GM23248 (cell line): ENCODE results near the gene PPP5C. TPM values are rescaled to one million over a fixed set of nuclear protein-coding genes. Genes with fewer than 3 reads are reported as not detected.
"Not testable (repeated sequence)": the region's sequence is repeated elsewhere in the genome, so short reads cannot be mapped to it uniquely, and the experiment has no call there.

Experiments used
- DNase-seq: peaks from one replicate; pipeline ENCODE4 v3.0.0-alpha.2; 2015
- H2AFZ ChIP-seq: fragments of 200-600 bp; sonication (generic); 2 replicates; pipeline ENCODE4 v1.6.1; 2016; ENCODE audit warnings: antibody characterized with exemption
- H3F3A ChIP-seq: fragments of 200-600 bp; sonication (generic); 2 replicates; pipeline ENCODE4 v1.6.1; 2016; ENCODE audit warnings: mild to moderate bottlenecking, antibody characterized with exemption, mixed run types; ENCODE audit not compliant: insufficient read depth
- H3K27ac ChIP-seq: fragments of 200-600 bp; sonication (generic); 2 replicates; pipeline ENCODE4 v1.5.1; 2016; ENCODE audit warnings: mild to moderate bottlenecking
- H3K27me3 ChIP-seq: fragments of 200-600 bp; sonication (generic); replicated peaks from 2 replicates; pipeline ENCODE4 v1.6.1; 2016; ENCODE audit warnings: mild to moderate bottlenecking; ENCODE audit not compliant: insufficient read depth
- H3K36me3 ChIP-seq: fragments of 200-600 bp; sonication (generic); 2 replicates; pipeline ENCODE4 v1.6.1; 2016; ENCODE audit warnings: low read depth, mild to moderate bottlenecking
- H3K4me1 ChIP-seq: fragments of 200-600 bp; sonication (generic); 2 replicates; pipeline ENCODE4 v1.6.1; 2016; ENCODE audit warnings: mild to moderate bottlenecking; ENCODE audit not compliant: insufficient read depth
- H3K4me2 ChIP-seq: fragments of 200-600 bp; sonication (generic); one replicate; pipeline ENCODE4 v1.6.1; 2016; ENCODE audit warnings: mild to moderate bottlenecking; ENCODE audit not compliant: unreplicated experiment
- H3K4me3 ChIP-seq: fragments of 200-600 bp; sonication (generic); 2 replicates; pipeline ENCODE4 v1.5.1; 2016; ENCODE audit warnings: mild to moderate bottlenecking
- H3K79me2 ChIP-seq: fragments of 200-600 bp; sonication (generic); 2 replicates; pipeline ENCODE4 v1.6.1; 2016; ENCODE audit warnings: mild to moderate bottlenecking; ENCODE audit not compliant: insufficient read depth
- H3K9ac ChIP-seq: fragments of 200-600 bp; sonication (generic); 2 replicates; pipeline ENCODE4 v1.6.1; 2016; ENCODE audit warnings: mild to moderate bottlenecking
- H3K9me2 ChIP-seq: fragments of 200-600 bp; sonication (generic); 2 replicates; pipeline ENCODE4 v1.6.1; 2016; ENCODE audit warnings: mixed run types, mild to moderate bottlenecking, moderate library complexity; ENCODE audit not compliant: insufficient read depth
- H3K9me3 ChIP-seq: fragments of 200-600 bp; sonication (generic); one replicate; pipeline ENCODE4 v1.6.1; 2017; ENCODE audit warnings: low read depth
- H4K20me1 ChIP-seq: fragments of 200-600 bp; sonication (generic); 2 replicates; pipeline ENCODE4 v1.6.0; 2016; ENCODE audit not compliant: insufficient read depth
- EZH2 ChIP-seq: fragments of 200-600 bp; sonication (generic); IDR thresholded peaks from 2 replicates; pipeline ENCODE4 v1.6.1; 2018; ENCODE audit warnings: antibody characterized with exemption, mild to moderate bottlenecking; ENCODE audit not compliant: insufficient read depth, poor library complexity, severe bottlenecking
- EZH2phosphoT487 ChIP-seq: fragments of 200-600 bp; sonication (generic); IDR thresholded peaks from 2 replicates; pipeline ENCODE4 v1.6.1; 2018; ENCODE audit warnings: antibody characterized with exemption, moderate library complexity, mild to moderate bottlenecking, low read depth; ENCODE audit not compliant: insufficient read depth
- WGBS, 2 experiments: methylation state at CpG; one replicate each; pipeline ENCODE4 v1.1.6; 2015 to 2017; ENCODE audit warnings: low lambda C conversion rate in 2 of 2, low coverage in 1 of 2; ENCODE audit errors: missing lambda C conversion rate in 2 of 2; 5-methylcytosine and 5-hydroxymethylcytosine counted together
- in situ Hi-C: fragments of 300-500 bp; cut with MboI; formaldehyde crosslinking; loops from 2 replicates; pipeline ENCODE4 v1.15.0; 2020
- polyA plus RNA-seq: library from polyadenylated mRNA; unstranded; fragments of >200 nt; fragmentation: Nextera tagmentation; extraction: Ambion mirVana; gene quantifications from 2 replicates; pipeline ENCODE4 v1.2.1, GENCODE V29; 2016
- total RNA-seq: library from RNA; depleted of rRNA; stranded (reverse); fragments of >200 nt; shearing (Covaris generic); gene quantifications from 2 replicates; pipeline ENCODE4 v1.2.3, GENCODE V29; 2014

The PPP5C gene
- total and polyA plus RNA-seq, 2 experiments from 2014 or later, result 47.3 to 60.8 TPM

DNA sequence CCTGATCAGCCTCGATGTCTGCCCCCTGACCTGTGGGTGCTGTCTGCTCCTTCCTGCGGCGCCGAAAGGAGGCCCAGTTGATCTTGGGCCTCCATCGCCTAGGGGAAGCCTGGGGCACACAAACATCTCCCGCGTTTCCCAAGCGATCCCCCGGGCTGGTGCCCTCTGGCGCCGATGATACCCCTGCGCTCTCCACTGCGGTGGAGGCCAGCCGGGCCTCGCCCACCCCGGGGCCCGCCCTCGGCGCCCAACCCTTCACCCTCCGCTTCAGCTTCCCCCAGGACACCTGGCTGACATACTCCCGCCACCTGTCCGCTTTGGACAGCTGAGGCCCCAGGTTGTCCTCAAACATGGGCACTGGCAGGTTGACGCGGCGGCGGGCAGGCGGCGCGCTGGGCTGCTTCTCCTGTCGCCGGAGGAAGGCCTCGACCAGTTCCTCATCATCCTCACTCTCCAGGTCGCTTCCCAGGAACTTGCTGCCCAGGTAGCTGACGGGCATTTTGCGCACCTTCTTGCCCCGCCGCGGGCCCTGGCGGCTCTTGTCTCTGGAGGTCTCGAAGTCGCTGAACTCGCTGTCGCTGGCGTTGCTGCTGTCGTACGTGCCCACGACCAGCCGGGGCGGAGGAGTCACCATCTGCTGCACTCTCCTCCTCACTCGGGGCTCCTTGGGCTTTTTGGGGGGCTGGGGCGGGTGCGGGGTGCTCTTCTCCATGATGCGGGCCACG is 65.2 kb downstream of the PPP5C start:
- peak overlapping the region; percentile 67 for H3K4me3 ChIP-seq
- 11 to 12% methylated on average over 47 to 52 of the region's 54 CpGs for WGBS, 2 experiments
- peak overlapping the region; percentile 26 for H3K4me2 ChIP-seq
- H3K27ac ChIP-seq, result no peak overlapping the region
- no peaks in the 10 kb centered on the region; the same call in 1 of the 2 replicates for H3F3A ChIP-seq
- TF ChIP-seq EZH2, result no peak
- no peak for TF ChIP-seq EZH2phosphoT487
- no peaks in the 10 kb centered on the region for H3K9me2 ChIP-seq
- 0 out of 2 replicates have a peak, but pooled peaks cover 14% of the 10 kb centered on the region for H3K27me3 ChIP-seq
- peak overlapping the region; percentile 65 for H3K9ac ChIP-seq
- peaks cover 14% of the 10 kb centered on the region; the same call in 1 of the 2 replicates for H3K79me2 ChIP-seq
- no peaks in the 10 kb centered on the region for H4K20me1 ChIP-seq
- in situ Hi-C loops, result no loop called here
- peak overlapping the region; percentile 63 for H2AFZ ChIP-seq
- H3K36me3 ChIP-seq, result no peaks in the 10 kb centered on the region
- H3K4me1 ChIP-seq, result peaks cover 6% of the 10 kb centered on the region; the same call in 1 of the 2 replicates
- H3K9me3 ChIP-seq, result no peaks in the 10 kb centered on the region
- DNase-seq, result no peak

DNA sequence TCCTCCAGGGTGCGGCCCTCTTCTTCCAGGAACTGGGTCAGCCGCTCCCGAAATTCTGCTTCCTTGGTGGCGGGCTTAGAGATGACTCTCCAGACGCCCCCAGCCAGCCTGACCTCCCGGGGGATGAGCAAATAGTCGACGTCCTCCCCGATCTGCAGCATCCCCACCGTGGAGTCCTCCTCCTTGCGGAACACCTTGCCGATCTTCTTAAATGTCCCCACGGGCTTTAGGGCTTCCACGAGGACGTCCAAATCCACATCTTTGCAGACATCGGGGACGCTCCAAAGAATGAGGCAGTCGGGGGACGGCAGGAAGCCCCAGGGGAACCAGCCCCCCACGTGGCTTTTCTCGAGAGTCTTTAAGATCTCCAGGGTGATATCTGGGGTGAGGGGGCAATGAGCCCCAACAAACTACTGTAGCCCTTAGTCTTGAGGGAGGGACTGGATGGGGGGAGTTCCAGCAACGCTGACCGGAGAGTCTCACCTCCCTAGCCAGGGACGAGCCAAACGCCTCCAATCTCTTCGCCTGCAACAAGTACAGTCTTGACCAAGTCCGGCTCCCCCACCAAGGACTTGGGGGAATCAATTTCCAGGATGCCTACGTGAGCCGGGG is 65.9 kb downstream of the PPP5C start:
- Histone ChIP-seq H3K4me3 (peak overlapping the region; percentile 67), H3K79me2 (peaks cover 14% of the 10 kb centered on the region; the same call in 1 of the 2 replicates), H3K4me1 (peaks cover 6% of the 10 kb centered on the region; the same call in 1 of the 2 replicates), H4K20me1 (no peaks in the 10 kb centered on the region), H3F3A (no peaks in the 10 kb centered on the region; the same call in 1 of the 2 replicates), H3K9ac (peak overlapping the region; percentile 65), H3K9me2 (no peaks in the 10 kb centered on the region), H3K36me3 (no peaks in the 10 kb centered on the region), H3K27me3 (0 out of 2 replicates have a peak, but pooled peaks cover 11% of the 10 kb centered on the region), H3K27ac (no peak overlapping the region; the same call in 1 of the 2 replicates), H3K9me3 (no peaks in the 10 kb centered on the region), H2AFZ (peak overlapping the region; percentile 63), H3K4me2 (peak overlapping the region; percentile 26)
- TF ChIP-seq EZH2phosphoT487 (no peak), EZH2 (no peak)
- 11 to 14% methylated on average over 26 to 27 of the region's 29 CpGs for WGBS, 2 experiments
- in situ Hi-C loops, result no loop called here
- DNase-seq, result peak; percentile 38

GRCh38 chr19:46413262-46414031 is 66.6 kb downstream of the PPP5C start, which contains the start of gene CCDC8:
Gene CCDC8 (minus strand): TSS chr19:46413564. CDS start chr19:46412810, 754 bp downstream.
- Histone ChIP-seq H3K27ac (no peak within 1 kb of the TSS; the same call in 1 of the 2 replicates), H3K9ac (peak within 1 kb of the TSS; percentile 65), H2AFZ (peak within 1 kb of the TSS; percentile 63), H4K20me1 (no peaks in the 10 kb centered on the region), H3K36me3 (no peaks in the 10 kb centered on the region), H3K27me3 (0 out of 2 replicates have a peak, but pooled peaks cover 10% of the 10 kb centered on the region), H3K79me2 (peaks cover 14% of the 10 kb centered on the region; the same call in 1 of the 2 replicates), H3K9me3 (no peaks in the 10 kb centered on the region), H3K4me2 (peak within 1 kb of the TSS; percentile 26), H3K4me1 (peaks cover 4% of the 10 kb centered on the region; the same call in 1 of the 2 replicates), H3F3A (no peaks in the 10 kb centered on the region; the same call in 1 of the 2 replicates), H3K9me2 (no peaks in the 10 kb centered on the region), H3K4me3 (peak within 1 kb of the TSS; percentile 67)
- TF ChIP-seq EZH2 (no peak), EZH2phosphoT487 (no peak)
- peak; percentile 74 for DNase-seq
- 20 to 26% methylated on average over 32 to 44 of the region's 46 CpGs for WGBS, 2 experiments
- in situ Hi-C loops, result no loop called here

- H3K9me2 ChIP-seq, H3K9ac ChIP-seq, H3K36me3 ChIP-seq, H4K20me1 ChIP-seq, H2AFZ ChIP-seq, H3K4me1 ChIP-seq, H3K4me3 ChIP-seq, H3K27me3 ChIP-seq, H3K27ac ChIP-seq, H3K4me2 ChIP-seq, in situ Hi-C loops, H3F3A ChIP-seq, DNase-seq, H3K9me3 ChIP-seq: not testable (repeated sequence)
- H3K79me2 ChIP-seq, result peaks cover 14% of the 10 kb centered on the region; the same call in 1 of the 2 replicates
- 92 to 94% methylated on average over 20 to 22 of the region's 22 CpGs for WGBS, 2 experiments
Observed at GRCh38 chr19:46414899-46415298, 68.0 kb downstream of the PPP5C start.

GRCh38 chr19:46415804-46416709 is 69.2 kb downstream of the PPP5C start:
- H4K20me1 ChIP-seq, H3F3A ChIP-seq, H3K9me2 ChIP-seq, H3K27me3 ChIP-seq, H3K9me3 ChIP-seq, in situ Hi-C loops, H3K36me3 ChIP-seq, H3K4me1 ChIP-seq: not testable (repeated sequence)
- DNase-seq, result peak; percentile 86
- peak overlapping the region; percentile 64 for H3K9ac ChIP-seq
- peak overlapping the region; percentile 91 for H3K4me2 ChIP-seq
- WGBS, 2 experiments, result 19 to 20% methylated on average over 52 to 53 of the region's 53 CpGs
- peak overlapping the region; percentile 37 for H3K27ac ChIP-seq
- H3K79me2 ChIP-seq, result peaks cover 14% of the 10 kb centered on the region; the same call in 1 of the 2 replicates
- H3K4me3 ChIP-seq, result peak overlapping the region; percentile 64
- peak overlapping the region; percentile 88 for H2AFZ ChIP-seq
